NCI-H524 treated with DMSO at 0.1 percent for 48 hours (cell line): Measurements from ENCODE around the gene HSF5.
"Not testable (repeated sequence)": the region's sequence is repeated elsewhere in the genome, so short reads cannot be mapped to it uniquely, and the experiment has no call there.

Experiments
- DNase-seq: peaks from one replicate; lab custom pipeline; 2025; lab: John Stamatoyannopoulos, UW

HSF5 gene

GRCh38 chr17:58516644-58517377 is 28.6 kb upstream of the HSF5 start:
- no peak for DNase-seq

GRCh38 chr17:58515286-58515685 is 27.1 kb upstream of the HSF5 start:
- no peak for DNase-seq

GRCh38 chr17:58514770-58515157 is 26.6 kb upstream of the HSF5 start:
- DNase-seq = no peak

- DNase-seq = peak; percentile 20
These were observed 26.0 kb upstream of the HSF5 start, which contains the start of gene MTMR4 for GRCh38 chr17:58513965-58514769. TSS of gene MTMR4 (minus strand) at chr17:58514638. CDS start at chr17:58514407, 231 bp downstream.

DNA sequence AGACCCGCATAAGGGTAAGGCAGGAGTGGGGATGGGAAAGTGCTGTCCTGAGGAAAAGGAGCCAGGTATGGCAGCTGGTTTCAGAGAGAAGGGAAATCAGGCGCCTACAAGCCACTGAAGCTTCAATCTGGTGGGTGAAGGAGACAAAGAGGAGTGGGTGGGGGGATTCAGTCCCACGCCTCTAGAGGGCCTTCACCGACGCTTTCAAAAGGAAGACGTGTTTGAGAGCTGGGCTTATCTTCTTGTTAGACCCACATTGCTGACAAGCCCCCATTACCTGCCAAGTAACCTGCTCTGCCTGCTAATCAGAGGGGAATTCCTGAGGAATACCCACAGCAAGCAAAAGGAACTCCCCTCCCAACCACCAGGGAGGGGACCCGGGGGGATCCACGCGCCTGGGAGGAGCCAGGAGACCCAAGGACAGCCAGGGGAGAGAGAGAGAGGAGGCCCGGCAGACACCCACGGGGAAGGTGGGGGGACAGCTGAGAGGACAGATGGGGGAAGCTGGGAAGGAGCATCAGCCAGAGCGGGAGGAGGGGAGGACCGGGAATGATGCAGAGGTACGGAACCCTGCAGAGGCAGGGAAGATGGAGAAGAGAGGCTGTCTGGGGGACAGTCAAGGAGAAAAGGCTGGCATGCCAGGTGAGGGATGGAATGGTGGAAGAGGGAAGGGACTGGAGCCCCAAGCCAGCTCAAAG is 25.2 kb upstream of the HSF5 start:
- no peak for DNase-seq

GRCh38 chr17:58510075-58510474 is 21.9 kb upstream of the HSF5 start:
- DNase-seq = no peak

GRCh38 chr17:58508341-58509067 is 20.3 kb upstream of the HSF5 start:
- no peak for DNase-seq

GRCh38 chr17:58507123-58507634 is 19.0 kb upstream of the HSF5 start:
- no peak for DNase-seq

- DNase-seq = no peak
These were observed 18.3 kb upstream of the HSF5 start for GRCh38 chr17:58506354-58507080.

DNA sequence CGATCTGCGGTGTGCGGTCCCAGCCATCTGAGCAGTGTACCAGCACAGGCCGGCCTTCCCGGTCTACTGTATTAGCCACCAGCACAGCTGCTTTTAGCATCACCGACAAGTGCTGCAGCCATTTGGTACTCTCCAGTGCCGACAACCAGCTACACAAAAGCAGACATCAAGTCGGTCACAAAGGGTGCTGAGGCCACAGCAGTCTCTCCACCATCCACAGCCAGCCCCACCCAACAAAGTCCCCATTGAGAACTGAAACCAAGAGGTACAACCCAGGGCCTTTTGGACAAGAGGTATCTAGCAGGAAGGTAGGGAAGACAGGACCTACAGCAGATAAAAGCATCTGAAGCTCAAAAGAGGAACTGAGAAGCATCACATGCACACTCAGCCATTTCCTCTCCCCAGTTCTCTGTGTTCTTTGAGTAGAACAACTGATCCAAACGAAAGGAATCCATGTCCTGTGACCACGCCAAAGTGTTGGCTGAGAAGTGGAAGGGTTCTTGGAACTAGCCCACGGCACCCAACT is 16.7 kb upstream of the HSF5 start:
- no peak for DNase-seq

GRCh38 chr17:58503866-58504265 is 15.7 kb upstream of the HSF5 start:
- DNase-seq = no peak

DNA sequence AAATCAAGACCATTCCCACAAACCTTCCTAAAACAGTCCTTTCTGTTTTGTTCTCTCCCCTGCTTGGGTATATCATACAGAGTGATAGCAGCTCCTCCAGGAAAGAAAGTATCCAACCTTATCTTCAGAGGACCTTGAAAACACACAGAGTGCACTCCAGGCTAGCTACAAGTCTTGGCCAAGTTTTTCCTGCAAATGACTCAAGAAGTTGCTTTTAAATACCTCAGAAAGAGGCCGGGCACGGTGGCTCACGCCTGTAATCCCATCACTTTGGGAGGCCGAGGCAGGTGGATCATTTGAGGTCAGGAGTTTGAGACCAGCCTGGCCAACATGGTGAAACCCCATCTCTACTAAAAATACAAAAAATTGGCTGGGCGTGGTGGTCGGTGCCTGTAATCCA is 14.9 kb upstream of the HSF5 start:
- DNase-seq = not testable (repeated sequence)

GRCh38 chr17:58501451-58501850 is 13.2 kb upstream of the HSF5 start:
- no peak for DNase-seq

DNA sequence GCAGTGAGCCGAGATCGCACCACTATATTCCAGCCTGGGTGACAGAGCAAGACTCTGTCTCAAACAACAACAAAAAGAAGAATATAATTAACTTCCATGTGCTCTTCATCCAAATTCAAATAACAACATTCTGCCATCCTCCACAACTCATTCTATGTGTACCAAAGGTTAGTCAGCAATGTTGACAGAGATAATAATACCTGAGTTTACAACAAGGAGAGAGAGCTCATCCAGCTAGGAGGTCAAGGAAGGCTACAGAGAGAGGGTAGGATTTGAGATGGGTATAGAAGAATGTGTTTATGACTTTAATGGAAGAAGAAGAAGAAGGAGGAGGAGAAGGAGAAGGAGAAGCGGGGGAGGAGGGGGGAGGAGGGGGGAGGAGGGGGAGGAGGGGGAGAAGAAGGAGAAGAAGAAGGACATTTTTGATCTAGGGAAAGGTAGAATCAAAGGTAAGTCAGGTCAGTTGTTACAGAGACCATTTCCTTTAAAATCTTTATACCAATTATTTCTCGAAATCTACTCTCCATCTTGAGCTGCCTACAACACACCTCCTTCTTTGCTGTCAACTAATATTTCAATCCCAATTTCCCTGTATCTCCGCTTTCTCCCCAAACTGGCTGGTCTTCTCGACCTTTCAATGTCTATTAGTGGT is 10.1 kb upstream of the HSF5 start:
- no peak for DNase-seq

DNA sequence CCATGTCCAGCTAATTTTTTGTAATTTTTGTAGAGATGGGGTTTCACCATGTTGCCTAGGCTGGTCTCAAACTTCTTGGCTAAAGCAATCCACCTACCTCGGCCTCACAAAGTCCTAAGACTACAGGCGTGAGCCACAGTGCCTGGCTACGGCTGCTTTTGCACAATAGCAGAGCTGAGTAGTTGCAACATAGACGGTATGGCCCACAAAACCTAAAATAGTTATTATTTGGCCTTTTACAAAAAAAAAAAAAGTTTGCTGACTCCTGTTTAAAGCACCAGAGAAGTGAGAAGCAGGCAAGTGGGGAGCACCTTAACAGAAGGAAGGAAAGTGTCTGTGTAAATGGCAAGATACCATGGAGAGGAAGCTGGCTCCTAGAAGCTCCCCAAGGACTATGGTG is 5.3 kb upstream of the HSF5 start:
- DNase-seq = no peak

DNA sequence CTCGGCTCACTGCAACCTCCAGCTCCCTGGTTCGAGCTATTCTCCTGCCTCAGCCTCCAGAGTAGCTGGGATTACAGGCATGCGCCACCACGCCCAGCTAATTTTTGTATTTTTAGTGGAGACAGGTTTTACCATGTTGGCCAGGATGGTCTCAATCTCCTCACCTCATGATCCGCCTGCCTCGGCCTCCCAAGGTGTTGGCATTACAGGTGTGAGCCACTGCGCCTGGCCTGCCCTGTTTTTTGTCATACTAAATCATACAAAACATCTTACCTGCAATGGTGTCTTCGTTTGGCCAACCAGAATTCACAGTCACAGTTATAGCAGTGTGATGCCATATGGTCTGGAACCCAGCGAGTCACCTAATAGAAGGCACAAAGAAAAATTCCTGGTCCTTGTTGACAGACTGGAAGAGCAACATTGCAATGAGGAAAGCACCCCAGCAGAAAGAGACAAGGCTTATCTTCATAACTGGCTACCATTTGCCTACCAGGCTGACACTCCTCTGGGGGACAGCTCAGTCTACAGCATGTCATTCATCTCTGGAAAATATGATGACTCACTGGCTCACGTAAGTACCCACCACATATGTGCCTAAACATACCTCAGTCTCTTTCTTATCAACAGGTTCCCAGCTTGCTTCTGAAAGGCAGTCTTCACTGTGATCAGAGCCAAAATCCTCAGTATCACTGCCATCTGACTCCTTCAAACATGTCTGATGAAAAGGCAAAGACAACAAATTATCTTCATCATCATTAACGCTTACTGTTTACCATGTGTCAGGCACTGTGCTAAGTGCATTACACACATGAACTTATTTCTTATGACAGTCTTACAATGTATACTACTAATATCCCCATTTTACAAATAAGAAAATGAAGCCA is 4.3 kb upstream of the HSF5 start:
- no peak for DNase-seq

GRCh38 chr17:58491510-58492045 is 3.4 kb upstream of the HSF5 start:
- DNase-seq = no peak

- DNase-seq = no peak
These were observed 251 bp upstream of the HSF5 start for GRCh38 chr17:58488428-58488890.

- DNase-seq = no peak
These were observed 3.6 kb downstream of the HSF5 start for GRCh38 chr17:58484600-58484999.
